NCI-H2227 treated with DMSO at 0.1 percent for 48 hours (cell line): Measurements from ENCODE around the gene GPC4.
"Not testable (repeated sequence)": the region's sequence is repeated elsewhere in the genome, so short reads cannot be mapped to it uniquely, and the experiment has no call there.

Experiments used
- DNase-seq: peaks from one replicate; lab custom pipeline; 2025; lab: John Stamatoyannopoulos, UW

GPC4 gene

GRCh38 chrX:133365871-133366611 lies 49.2 kb downstream of the GPC4 start:
- DNase-seq, result no peak

GRCh38 chrX:133364865-133365264 lies 50.4 kb downstream of the GPC4 start:
- DNase-seq, result no peak

GRCh38 chrX:133364196-133364595 lies 51.1 kb downstream of the GPC4 start:
- DNase-seq, result no peak

- DNase-seq, result no peak
Measured at GRCh38 chrX:133362538-133362937, 52.8 kb downstream of the GPC4 start.

- DNase-seq, result no peak
Measured at GRCh38 chrX:133359466-133359865, 55.8 kb downstream of the GPC4 start.

GRCh38 chrX:133353233-133353632 lies 62.1 kb downstream of the GPC4 start:
- no peak for DNase-seq

GRCh38 chrX:133350751-133351150 lies 64.5 kb downstream of the GPC4 start:
- no peak for DNase-seq

GRCh38 chrX:133346026-133346425 lies 69.3 kb downstream of the GPC4 start:
- DNase-seq, result no peak

GRCh38 chrX:133339566-133339965 lies 75.7 kb downstream of the GPC4 start:
- DNase-seq, result no peak

- no peak for DNase-seq
Measured at GRCh38 chrX:133337250-133337649, 78.0 kb downstream of the GPC4 start.

- DNase-seq, result no peak
Measured at GRCh38 chrX:133335027-133335426, 80.3 kb downstream of the GPC4 start.

- DNase-seq, result no peak
Measured at GRCh38 chrX:133333154-133333750, 82.0 kb downstream of the GPC4 start.

- DNase-seq, result no peak
Measured at GRCh38 chrX:133332737-133333136, 82.6 kb downstream of the GPC4 start.

- DNase-seq, result no peak
Measured at GRCh38 chrX:133330956-133331355, 84.3 kb downstream of the GPC4 start.

GRCh38 chrX:133325422-133325821 lies 89.9 kb downstream of the GPC4 start:
- no peak for DNase-seq

GRCh38 chrX:133323431-133323830 lies 91.9 kb downstream of the GPC4 start:
- no peak for DNase-seq

GRCh38 chrX:133322269-133322668 lies 93.0 kb downstream of the GPC4 start:
- DNase-seq, result not testable (repeated sequence)

GRCh38 chrX:133321451-133321850 lies 93.8 kb downstream of the GPC4 start:
- no peak for DNase-seq

GRCh38 chrX:133314281-133314680 lies 101.0 kb downstream of the GPC4 start:
- DNase-seq, result no peak

- no peak for DNase-seq
Measured at GRCh38 chrX:133308499-133308897, 106.8 kb downstream of the GPC4 start.

GRCh38 chrX:133307637-133308498 lies 107.4 kb downstream of the GPC4 start:
- no peak for DNase-seq

- no peak for DNase-seq
Measured at GRCh38 chrX:133307094-133307493, 108.2 kb downstream of the GPC4 start.

- no peak for DNase-seq
Measured at GRCh38 chrX:133306316-133306715, 109.0 kb downstream of the GPC4 start.
